Activated T-helper 2 cell treated with anti-CD3 and anti-CD28 coated beads, Interferon-gamma antibody, Interleukin-2, Interleukin-4, amounts not matched to agents 10 μg/mL and 5 μg/mL and 100 μg/mL, durations not matched to agents 14 hours and 24 hours and 36 hours (primary cell): Measurements from ENCODE around the gene CDK13. TPM values are rescaled to one million over a fixed set of nuclear protein-coding genes. Genes with fewer than 3 reads are reported as not detected.
"Not testable (repeated sequence)": the region's sequence is repeated elsewhere in the genome, so short reads cannot be mapped to it uniquely, and the experiment has no call there.

Experiments used
- DNase-seq: peaks from one replicate; pipeline ENCODE4 v3.0.0; 2021; ENCODE audit warnings: low spot score
- H3K27ac Mint-ChIP-seq: one replicate; pipeline ENCODE4 v1.8.0; 2021; ENCODE audit warnings: mixed read lengths
- H3K27me3 Mint-ChIP-seq: one replicate; pipeline ENCODE4 v1.8.0; 2021; ENCODE audit warnings: low read depth, mixed read lengths
- H3K36me3 Mint-ChIP-seq: one replicate; pipeline ENCODE4 v1.8.0; 2021; ENCODE audit warnings: low read depth, mixed read lengths
- H3K4me1 Mint-ChIP-seq: one replicate; pipeline ENCODE4 v1.8.0; 2021; ENCODE audit warnings: low read depth, mixed read lengths
- H3K4me3 Mint-ChIP-seq: one replicate; pipeline ENCODE4 v1.8.0; 2021; ENCODE audit warnings: low read depth, mild to moderate bottlenecking, moderate library complexity, mixed read lengths
- H3K9me3 Mint-ChIP-seq: one replicate; pipeline ENCODE4 v1.8.0; 2021; ENCODE audit warnings: mixed read lengths
- intact Hi-C: fragments of 100-400 bp; cut with micrococcal nuclease; formaldehyde crosslinking; loops from one replicate; pipeline ENCODE4 v1.15.1; 2023
- total RNA-seq: library from RNA; stranded (reverse); gene quantifications from 2 replicates; pipeline ENCODE4 v1.2.3, GENCODE V29; 2022

CDK13 gene
- total RNA-seq, 1 donor from 2014 or later = 45.5 TPM

DNA sequence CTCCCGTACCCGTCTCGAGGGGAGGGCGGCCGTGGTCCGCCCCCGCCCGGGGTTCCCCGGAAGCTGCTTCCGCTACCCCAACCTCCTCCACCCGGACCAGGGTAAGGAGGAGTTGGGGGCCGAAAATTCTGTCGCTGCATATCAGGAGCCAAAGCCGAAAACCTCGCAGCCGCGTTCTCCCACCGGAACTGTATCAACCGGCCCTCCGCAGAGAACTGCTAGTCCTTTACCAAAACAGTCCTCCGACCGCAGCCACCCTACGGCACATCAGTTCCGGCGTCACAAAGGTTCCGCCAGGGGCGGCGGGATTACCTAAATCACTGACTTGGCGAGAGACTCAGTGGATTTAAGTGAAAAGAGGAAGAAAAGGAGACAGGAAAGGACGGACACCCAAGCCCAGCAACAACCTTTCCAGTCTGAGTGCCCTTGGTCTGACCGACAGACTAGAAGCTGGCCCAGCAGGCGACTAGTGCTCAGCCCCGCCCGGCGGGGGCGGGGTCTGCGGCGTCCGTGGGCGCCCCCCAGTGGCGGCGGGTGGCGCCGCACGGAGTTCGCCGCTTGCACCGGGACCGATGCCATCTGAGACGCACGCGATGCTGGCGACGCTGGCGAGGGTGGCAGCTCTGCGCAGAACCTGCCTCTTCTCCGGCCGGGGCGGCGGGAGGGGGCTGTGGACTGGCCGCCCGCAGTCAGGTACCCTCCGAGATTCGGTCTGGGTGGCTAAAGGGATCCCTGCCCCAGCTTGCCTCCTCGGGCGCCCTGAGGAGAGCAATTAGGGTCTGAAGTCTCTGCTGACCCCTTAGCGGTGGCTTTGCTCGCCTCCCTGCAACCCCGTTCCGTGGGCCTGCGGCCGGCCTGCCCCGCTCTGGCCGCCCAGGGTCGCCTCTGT, 184.6 kb downstream of the CDK13 start, which contains the start of the genes MPLKIP and SUGCT:
Gene MPLKIP (minus strand): TSS at position 195 of the 889 bp plus-strand sequence. CDS start 55 bp downstream, at position 140.
Gene SUGCT (plus strand): TSS at position 578 of the 889 bp plus-strand sequence.
- Mint-ChIP-seq H3K9me3 (no peaks in the 10 kb centered on the region), H3K4me1 (peaks cover 17% of the 10 kb centered on the region), H3K36me3 (peaks cover 11% of the 10 kb centered on the region), H3K27ac (peak within 1 kb of the TSS; percentile 93), H3K4me3 (peak within 1 kb of the TSS; percentile 93), H3K27me3 (peaks cover 15% of the 10 kb centered on the region)
- peak; percentile 83 for DNase-seq
- intact Hi-C loops = loop anchor here (1.0 to 10.0 kb wide), 6 partner anchors 185 to 1230 kb away; partner anchors contain the start of genes RALA, VPS41 and YAE1

DNA sequence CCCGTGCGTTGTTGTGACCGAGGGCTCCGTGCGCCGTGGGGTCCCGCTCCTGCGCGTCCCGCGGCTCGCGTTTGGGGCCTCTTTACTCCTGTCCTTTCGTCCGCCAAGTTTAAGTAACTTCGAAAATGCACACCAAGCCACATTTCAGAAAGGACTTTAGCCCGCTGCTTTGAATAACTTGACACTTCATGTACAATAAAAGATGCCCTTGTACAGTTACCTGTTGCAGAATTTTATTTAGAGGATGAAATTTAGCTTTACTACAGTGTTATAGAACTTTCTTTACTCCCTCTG, 185.2 kb downstream of the CDK13 start:
- intact Hi-C loops = loop anchor here (10.0 kb wide), 2 partner anchors 240 to 1230 kb away; partner anchors contain the start of gene VPS41
- H3K4me1 Mint-ChIP-seq = peaks cover 17% of the 10 kb centered on the region
- no peaks in the 10 kb centered on the region for H3K9me3 Mint-ChIP-seq
- no peak overlapping the region for H3K27ac Mint-ChIP-seq
- H3K36me3 Mint-ChIP-seq = peaks cover 11% of the 10 kb centered on the region
- no peak for DNase-seq
- H3K27me3 Mint-ChIP-seq = peaks cover 15% of the 10 kb centered on the region
- peak overlapping the region; percentile 71 for H3K4me3 Mint-ChIP-seq

DNA sequence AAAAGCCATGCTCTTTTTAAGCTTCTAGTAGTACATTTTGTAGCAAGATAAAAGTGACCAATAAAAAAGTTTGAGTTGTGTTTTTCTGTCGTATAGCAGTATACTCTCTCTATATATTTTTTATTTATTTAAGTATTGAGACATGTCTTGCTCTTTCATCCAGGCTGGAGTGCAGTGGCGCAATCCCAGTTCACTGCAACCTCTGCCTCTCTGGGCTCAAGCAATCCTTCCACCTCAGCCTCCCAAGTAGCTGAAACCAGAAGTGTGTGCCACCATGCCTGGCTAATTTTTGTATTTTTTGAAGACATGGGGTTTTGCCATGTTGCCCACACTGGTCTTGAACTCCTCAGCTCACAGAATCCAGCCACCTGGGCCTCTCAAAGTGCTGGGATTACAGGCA, 187.5 kb downstream of the CDK13 start:
- Mint-ChIP-seq H3K9me3 (no peaks in the 10 kb centered on the region), H3K27me3 (peaks cover 15% of the 10 kb centered on the region), H3K4me1 (peaks cover 8% of the 10 kb centered on the region), H3K27ac (no peak overlapping the region), H3K4me3 (no peak overlapping the region), H3K36me3 (peaks cover 3% of the 10 kb centered on the region)
- no peak for DNase-seq
- intact Hi-C loops = loop anchor here (10.0 kb wide), 2 partner anchors 243 to 1233 kb away; partner anchors contain the start of gene VPS41

DNA sequence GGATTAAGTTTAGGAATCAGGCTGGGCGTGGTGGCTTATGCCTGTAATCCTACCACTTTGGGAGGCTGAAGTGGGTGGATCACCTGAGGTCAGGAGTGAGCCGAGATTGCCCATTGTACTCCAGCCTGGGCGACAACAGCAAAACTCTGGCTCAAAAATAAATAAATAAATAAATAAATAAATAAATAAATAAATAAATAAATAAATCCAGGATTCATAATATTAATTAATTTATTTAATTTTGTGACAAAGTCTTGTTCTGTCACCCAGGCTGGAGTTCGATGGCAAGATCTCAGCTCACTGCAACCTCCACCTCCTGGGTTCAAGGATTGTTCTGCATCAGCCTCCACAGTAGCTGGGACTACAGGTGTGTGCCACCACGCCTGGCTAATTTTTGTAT, 188.9 kb downstream of the CDK13 start:
- no peaks in the 10 kb centered on the region for H3K9me3 Mint-ChIP-seq
- H3K27ac Mint-ChIP-seq = no peak overlapping the region
- H3K36me3 Mint-ChIP-seq = no peaks in the 10 kb centered on the region
- peaks cover 15% of the 10 kb centered on the region for H3K27me3 Mint-ChIP-seq
- DNase-seq = no peak
- no peak overlapping the region for H3K4me3 Mint-ChIP-seq
- peaks cover 2% of the 10 kb centered on the region for H3K4me1 Mint-ChIP-seq
- intact Hi-C loops = loop anchor here (10.0 kb wide), 2 partner anchors 244 to 1234 kb away; partner anchors contain the start of gene VPS41

DNA sequence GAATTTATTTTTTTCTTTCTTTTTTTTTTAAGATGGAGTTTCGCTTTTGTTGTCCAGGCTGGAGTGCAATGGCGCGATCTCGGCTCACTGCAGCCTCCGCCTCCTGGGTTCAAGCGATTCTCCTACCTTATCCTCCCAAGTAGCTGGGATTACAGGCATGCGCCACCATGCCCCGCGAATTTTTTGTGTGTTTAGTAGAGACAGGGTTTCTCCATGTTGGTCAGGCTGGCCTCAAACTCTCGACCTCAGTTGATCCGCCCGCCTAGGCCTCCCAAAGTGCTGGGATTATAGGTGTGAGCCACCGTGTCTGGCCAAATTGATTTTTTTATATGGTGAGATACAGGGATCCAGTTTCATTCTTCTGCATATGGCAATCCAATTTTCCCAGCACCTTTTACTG, 189.8 kb downstream of the CDK13 start:
- not testable (repeated sequence) for H3K4me1 Mint-ChIP-seq, H3K9me3 Mint-ChIP-seq, H3K27ac Mint-ChIP-seq, H3K4me3 Mint-ChIP-seq, DNase-seq, H3K36me3 Mint-ChIP-seq
- intact Hi-C loops = loop anchor here (10.0 kb wide), 2 partner anchors 245 to 1235 kb away; partner anchors contain the start of gene VPS41
- H3K27me3 Mint-ChIP-seq = peaks cover 15% of the 10 kb centered on the region

DNA sequence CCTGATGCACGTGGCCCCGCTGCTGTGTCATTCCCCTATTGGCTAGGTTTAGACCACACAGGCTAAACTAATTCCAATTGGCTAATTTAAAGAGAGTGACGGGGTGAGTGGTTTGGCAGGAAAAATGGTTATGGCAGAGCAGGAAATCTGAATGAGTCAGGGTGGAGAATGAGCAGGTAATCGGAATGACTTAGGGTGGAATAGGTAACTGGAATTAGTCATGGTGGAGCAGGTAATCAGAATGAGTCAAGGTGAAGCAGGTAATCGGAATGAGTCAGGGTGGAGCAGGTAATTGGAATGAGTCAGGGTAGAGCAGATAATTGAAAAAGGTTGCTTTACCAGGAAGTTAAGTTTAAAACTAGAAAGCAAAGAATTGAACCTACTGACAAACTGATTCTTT, 191.9 kb downstream of the CDK13 start:
- intact Hi-C loops, H3K27ac Mint-ChIP-seq, H3K4me1 Mint-ChIP-seq, DNase-seq, H3K36me3 Mint-ChIP-seq, H3K4me3 Mint-ChIP-seq, H3K9me3 Mint-ChIP-seq, H3K27me3 Mint-ChIP-seq: not testable (repeated sequence)

DNA sequence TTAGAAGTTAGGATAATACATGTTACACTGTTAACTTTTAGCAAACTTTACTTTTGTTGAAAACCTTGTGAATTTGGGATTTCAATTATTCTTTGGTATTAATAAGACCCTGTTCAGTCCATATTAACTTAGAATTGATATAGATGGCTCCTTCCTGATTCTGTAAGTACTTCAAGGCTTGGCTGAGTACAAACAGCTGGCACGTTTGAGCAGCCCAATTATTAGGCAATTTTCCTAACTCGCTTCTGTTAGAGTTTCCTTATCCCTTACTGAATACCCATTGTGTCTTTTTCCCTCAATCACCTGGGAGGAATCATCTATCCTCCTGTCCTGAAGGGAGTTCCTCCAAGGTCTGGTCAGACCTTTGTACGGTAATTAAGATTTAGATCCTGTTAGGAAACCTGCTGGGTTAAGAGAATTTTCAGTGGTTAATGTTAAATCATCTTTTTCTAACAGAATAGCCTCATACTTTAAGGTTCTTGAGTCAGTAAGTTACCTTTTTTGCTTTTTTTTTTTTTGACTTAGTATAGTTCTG, 195.6 kb downstream of the CDK13 start:
- H3K27me3 Mint-ChIP-seq, intact Hi-C loops, H3K4me3 Mint-ChIP-seq, DNase-seq, H3K27ac Mint-ChIP-seq, H3K9me3 Mint-ChIP-seq, H3K4me1 Mint-ChIP-seq, H3K36me3 Mint-ChIP-seq: not testable (repeated sequence)

DNA sequence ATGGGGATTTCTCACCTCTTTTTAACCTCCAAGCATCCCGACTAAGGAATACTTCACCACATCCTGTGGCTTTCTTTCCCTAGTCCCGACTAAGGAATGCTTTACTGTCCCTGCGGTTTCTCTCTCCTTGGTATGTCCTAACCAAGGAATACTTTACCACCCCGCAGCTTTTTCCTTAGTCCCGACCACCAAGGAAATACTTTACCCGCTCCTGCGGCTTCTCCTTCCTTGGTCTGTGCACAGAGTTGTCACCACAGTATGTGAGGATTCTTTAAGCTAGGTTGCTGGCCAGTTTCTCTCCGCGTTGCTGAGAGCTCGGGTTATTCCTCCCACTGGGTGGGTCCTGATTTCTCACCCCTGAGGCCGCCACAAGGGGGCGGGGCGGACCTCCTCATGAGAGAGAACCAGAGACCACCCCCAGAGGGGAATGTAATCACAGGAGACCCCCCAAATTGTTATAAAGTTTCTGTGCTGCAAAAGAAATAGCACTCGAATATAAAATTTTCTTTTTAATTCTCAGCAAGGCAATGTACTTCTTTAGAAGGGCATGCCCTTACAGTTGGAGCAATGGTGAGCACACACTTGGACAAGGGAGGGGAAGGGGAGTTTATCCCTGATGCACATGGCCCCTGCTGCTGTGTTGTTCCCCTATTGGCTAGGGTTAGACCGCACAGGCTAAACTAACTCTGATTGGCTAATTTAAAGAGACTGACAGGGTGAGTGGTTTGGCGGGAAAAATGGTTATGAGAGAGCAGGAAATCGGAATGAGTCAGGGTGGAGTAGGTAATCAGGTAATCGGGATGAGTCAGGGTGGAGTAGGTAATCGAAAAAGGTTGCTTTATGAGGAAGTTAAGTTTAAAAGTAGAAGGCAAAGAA, 197.6 kb downstream of the CDK13 start:
- Mint-ChIP-seq H3K27ac (no peak overlapping the region), H3K36me3 (no peaks in the 10 kb centered on the region), H3K27me3 (no peaks in the 10 kb centered on the region), H3K4me3 (no peak overlapping the region), H3K9me3 (no peaks in the 10 kb centered on the region), H3K4me1 (no peaks in the 10 kb centered on the region)
- no peak for DNase-seq
- intact Hi-C loops = no loop called here

DNA sequence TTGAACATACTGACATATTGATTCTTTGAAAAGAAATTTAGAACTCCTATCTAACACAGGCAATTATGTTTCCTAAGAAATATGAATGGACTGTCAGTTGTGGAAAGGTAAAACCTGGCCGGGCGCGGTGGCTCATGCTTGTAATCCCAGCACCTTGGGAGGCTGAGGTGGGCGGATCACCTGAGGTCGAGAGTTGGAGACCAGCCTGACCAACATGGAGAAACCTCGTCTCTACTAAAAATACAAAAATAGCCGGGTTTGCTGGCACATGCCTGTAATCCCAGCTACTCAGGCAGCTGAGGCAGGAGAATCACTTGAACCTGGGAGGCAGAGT, 198.2 kb downstream of the CDK13 start:
- H3K9me3 Mint-ChIP-seq, H3K36me3 Mint-ChIP-seq, H3K4me1 Mint-ChIP-seq, H3K4me3 Mint-ChIP-seq, DNase-seq, H3K27me3 Mint-ChIP-seq, intact Hi-C loops, H3K27ac Mint-ChIP-seq: not testable (repeated sequence)

DNA sequence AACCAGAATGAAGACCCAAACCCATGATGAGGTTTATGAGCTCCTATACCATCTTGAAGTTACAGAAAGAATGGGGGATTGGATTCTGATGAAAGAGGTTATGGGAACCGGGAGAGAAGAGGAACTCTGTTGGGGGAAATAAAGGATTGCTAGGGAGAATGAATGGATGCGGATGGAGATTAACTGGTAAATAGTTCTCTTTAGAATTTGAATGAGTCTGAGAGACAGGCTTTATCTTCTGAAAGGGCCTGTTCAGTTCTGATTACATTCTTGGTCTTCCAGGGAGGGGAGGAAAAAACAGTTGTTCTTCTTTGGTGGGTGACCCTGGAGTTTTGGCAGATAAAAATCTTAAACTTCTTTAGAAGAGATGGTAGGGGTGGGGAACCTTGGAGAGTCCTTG, 198.6 kb downstream of the CDK13 start:
- Mint-ChIP-seq H3K9me3 (no peaks in the 10 kb centered on the region), H3K4me3 (no peak overlapping the region), H3K4me1 (no peaks in the 10 kb centered on the region), H3K27me3 (no peaks in the 10 kb centered on the region), H3K36me3 (no peaks in the 10 kb centered on the region), H3K27ac (no peak overlapping the region)
- intact Hi-C loops = no loop called here
- DNase-seq = no peak
